ENCODE results near the gene ANKRD55.

DNA sequence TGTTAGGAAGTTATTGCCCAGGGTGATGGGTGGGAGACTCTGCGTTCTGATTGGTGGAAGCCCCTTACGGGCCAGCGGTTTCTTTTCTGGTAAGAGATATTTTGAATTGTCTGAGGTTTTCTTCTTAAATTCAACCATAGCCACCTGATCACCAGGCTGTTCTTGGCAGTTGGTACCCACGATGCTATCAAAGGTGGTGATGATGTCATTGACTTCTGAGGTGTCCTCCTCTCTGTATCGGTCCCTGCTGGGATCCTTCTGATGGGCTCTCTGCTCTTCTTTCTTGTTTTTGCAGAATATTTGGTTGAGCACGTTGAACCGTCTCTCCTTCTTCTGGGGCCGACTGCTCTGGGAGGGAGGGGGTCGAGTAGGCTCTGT, 121.7 kb downstream of the ANKRD55 start:
- TF ChIP-seq CTCF (IDR thresholded peaks at IDR 0.05) (no peak), POLR2A (IDR thresholded peaks at IDR 0.05) (no peak), EP300 (IDR thresholded peaks at IDR 0.05) (no peak)
